Nephron progenitor cell (in vitro differentiated cells): Measurements from ENCODE around the gene WDR74.
A peak's percentile ranks its signal among the peaks of the same experiment; 100 is the strongest.
"Not testable (repeated sequence)": the region's sequence is repeated elsewhere in the genome, so short reads cannot be mapped to it uniquely, and the experiment has no call there.

Experiments used
- DNase-seq: peaks from one replicate; pipeline ENCODE4 v3.0.0; 2021
- H3K27ac Mint-ChIP-seq: 2 replicates; pipeline ENCODE4 v1.8.0; 2021; ENCODE audit warnings: mild to moderate bottlenecking, moderate library complexity, mixed read lengths
- H3K27me3 Mint-ChIP-seq: 2 replicates; pipeline ENCODE4 v1.8.0; 2021; ENCODE audit warnings: mild to moderate bottlenecking, low read depth, mixed read lengths; ENCODE audit not compliant: poor library complexity
- H3K36me3 Mint-ChIP-seq: 2 replicates; pipeline ENCODE4 v1.8.0; 2021; ENCODE audit warnings: low read depth, mixed read lengths
- H3K4me1 Mint-ChIP-seq: 2 replicates; pipeline ENCODE4 v1.8.0; 2021; ENCODE audit warnings: mixed read lengths
- H3K4me3 Mint-ChIP-seq: 2 replicates; pipeline ENCODE4 v1.8.0; 2021; ENCODE audit warnings: mild to moderate bottlenecking, moderate library complexity, mixed read lengths
- H3K9me3 Mint-ChIP-seq: 2 replicates; pipeline ENCODE4 v1.8.0; 2021; ENCODE audit warnings: mild to moderate bottlenecking, moderate library complexity, mixed read lengths
- TF ChIP-seq, protein P1 (sequence below): fragments of 200-600 bp; sonication (generic); IDR thresholded peaks from 2 replicates; pipeline ENCODE4 v1.5.0; 2021; ENCODE audit warnings: antibody characterized with exemption

WDR74 gene

DNA sequence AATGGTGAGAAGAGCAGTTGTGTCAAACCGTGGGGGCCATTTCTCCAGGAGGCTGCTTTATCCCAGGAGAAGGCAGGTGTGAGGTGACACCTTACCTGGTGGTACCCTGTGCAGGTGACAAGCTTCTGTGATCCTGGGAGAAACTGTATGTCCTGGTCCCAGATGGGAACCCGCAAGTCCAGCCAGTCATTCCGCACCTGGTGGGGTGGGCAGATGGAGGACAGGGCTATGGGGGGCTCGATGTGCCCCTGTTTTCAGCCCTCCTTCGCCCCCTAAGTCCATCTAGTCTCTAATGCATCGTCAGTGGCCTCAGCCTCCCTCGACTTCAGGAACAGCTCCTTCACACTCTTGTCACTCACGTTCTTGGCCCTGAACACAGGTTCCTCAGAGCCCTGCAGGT lies 4.1 kb downstream of the WDR74 start:
- Mint-ChIP-seq H3K36me3 (peaks cover 30% of the 10 kb centered on the region), H3K9me3 (no peaks in the 10 kb centered on the region), H3K27me3 (peaks cover 5% of the 10 kb centered on the region), H3K27ac (peak overlapping the region; percentile 61), H3K4me3 (no peak overlapping the region), H3K4me1 (peaks cover 47% of the 10 kb centered on the region)
- TF ChIP-seq, protein P1, sequence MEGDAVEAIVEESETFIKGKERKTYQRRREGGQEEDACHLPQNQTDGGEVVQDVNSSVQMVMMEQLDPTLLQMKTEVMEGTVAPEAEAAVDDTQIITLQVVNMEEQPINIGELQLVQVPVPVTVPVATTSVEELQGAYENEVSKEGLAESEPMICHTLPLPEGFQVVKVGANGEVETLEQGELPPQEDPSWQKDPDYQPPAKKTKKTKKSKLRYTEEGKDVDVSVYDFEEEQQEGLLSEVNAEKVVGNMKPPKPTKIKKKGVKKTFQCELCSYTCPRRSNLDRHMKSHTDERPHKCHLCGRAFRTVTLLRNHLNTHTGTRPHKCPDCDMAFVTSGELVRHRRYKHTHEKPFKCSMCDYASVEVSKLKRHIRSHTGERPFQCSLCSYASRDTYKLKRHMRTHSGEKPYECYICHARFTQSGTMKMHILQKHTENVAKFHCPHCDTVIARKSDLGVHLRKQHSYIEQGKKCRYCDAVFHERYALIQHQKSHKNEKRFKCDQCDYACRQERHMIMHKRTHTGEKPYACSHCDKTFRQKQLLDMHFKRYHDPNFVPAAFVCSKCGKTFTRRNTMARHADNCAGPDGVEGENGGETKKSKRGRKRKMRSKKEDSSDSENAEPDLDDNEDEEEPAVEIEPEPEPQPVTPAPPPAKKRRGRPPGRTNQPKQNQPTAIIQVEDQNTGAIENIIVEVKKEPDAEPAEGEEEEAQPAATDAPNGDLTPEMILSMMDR: no peak
- DNase-seq: no peak

- Mint-ChIP-seq H3K27me3 (peaks cover 5% of the 10 kb centered on the region), H3K4me1 (peaks cover 36% of the 10 kb centered on the region), H3K27ac (peak within 1 kb of the TSS; percentile 100), H3K4me3 (peak within 1 kb of the TSS; percentile 95), H3K9me3 (no peaks in the 10 kb centered on the region), H3K36me3 (peaks cover 32% of the 10 kb centered on the region)
- TF ChIP-seq, protein P1: no peak
- no peak for DNase-seq
Observed at GRCh38 chr11:62832336-62833234, 6.8 kb downstream of the WDR74 start, which contains the start of gene TEX54. Gene TEX54 (minus strand): TSS chr11:62832841.

DNA sequence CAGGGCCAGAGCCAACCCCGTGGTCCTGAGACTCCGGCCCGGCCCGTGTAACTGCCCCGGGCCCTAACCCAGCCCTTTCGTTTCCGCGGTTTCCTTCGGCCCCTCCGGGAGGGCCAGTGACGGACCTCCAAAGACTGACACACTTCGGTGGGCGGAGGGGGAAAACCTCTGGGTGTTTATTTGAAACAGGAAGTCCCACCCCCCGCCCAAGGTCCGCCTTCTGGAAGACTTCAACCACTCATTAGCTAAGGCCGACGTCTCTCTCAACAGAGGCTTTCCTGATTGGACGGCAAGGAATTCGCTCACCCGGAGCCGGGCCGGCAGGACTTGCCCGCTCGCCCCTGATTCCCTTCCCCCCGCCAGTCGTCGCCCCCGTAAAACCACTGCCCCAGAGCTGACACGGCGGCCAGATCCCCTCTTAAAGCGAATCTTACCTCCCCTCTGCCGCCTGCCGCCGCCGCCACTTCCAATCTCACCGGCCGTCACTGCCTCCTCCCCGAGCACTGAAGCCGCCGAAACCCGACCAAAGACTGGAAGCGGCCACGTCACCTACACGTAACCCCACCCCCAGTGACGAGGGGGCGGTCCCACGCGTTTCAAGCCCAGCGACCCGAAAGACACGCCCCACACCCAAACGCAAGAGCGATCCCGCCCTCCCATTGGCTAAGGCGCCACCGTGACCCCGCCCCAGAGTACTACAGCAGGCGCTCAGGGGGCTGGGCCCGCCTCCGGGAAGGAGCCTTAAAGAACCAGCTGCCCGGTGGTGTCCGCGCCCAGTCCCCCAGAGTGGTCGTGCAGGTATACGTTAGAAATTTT lies 7.7 kb downstream of the WDR74 start, which contains the start of gene STX5:
STX5 (minus strand) TSS at position 532 of the 816 bp plus-strand sequence. CDS start 808 bp downstream, outside the sequence.
- Mint-ChIP-seq H3K4me1 (peaks cover 32% of the 10 kb centered on the region), H3K27ac (peak within 1 kb of the TSS; percentile 100), H3K27me3 (peaks cover under 1% of the 10 kb centered on the region), H3K36me3 (peaks cover 36% of the 10 kb centered on the region), H3K9me3 (no peaks in the 10 kb centered on the region), H3K4me3 (peak within 1 kb of the TSS; percentile 95)
- TF ChIP-seq, protein P1: no peak
- peak; percentile 99 for DNase-seq

- DNase-seq: peak; percentile 73
- Mint-ChIP-seq H3K36me3 (peaks cover 32% of the 10 kb centered on the region), H3K4me1 (peaks cover 32% of the 10 kb centered on the region), H3K9me3 (no peaks in the 10 kb centered on the region), H3K27ac (peak overlapping the region; percentile 100), H3K27me3 (no peaks in the 10 kb centered on the region), H3K4me3 (peak overlapping the region; percentile 95)
- TF ChIP-seq, protein P1: no peak
Observed at GRCh38 chr11:62830904-62831519, 8.4 kb downstream of the WDR74 start.

DNA sequence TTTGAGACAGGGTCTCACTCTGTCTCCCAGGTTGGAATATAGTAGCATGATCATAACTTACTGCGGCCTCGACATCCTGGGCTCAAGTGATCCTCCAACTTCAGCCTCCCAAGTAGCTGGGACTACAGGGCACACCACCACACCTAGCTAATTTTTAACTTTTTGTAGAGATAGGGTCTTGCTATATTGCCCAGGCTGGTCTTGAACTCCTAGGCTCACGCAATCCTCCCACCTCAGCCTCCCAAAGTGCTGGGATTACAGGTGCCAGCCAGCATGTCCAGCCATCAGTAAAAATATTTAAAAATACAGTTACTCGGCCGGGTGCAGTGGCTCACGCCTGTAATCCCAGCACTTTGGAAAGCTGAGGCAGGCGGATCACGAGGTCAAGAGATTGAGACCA lies 11.3 kb downstream of the WDR74 start:
- H3K9me3 Mint-ChIP-seq, H3K4me3 Mint-ChIP-seq, H3K27ac Mint-ChIP-seq, H3K27me3 Mint-ChIP-seq, DNase-seq: not testable (repeated sequence)
- peaks cover 24% of the 10 kb centered on the region for H3K4me1 Mint-ChIP-seq
- H3K36me3 Mint-ChIP-seq: peaks cover 33% of the 10 kb centered on the region

GRCh38 chr11:62823677-62824076 lies 15.7 kb downstream of the WDR74 start:
- Mint-ChIP-seq H3K27ac (peak overlapping the region; percentile 32), H3K36me3 (peaks cover 65% of the 10 kb centered on the region), H3K4me1 (no peaks in the 10 kb centered on the region), H3K4me3 (no peak overlapping the region), H3K9me3 (no peaks in the 10 kb centered on the region), H3K27me3 (no peaks in the 10 kb centered on the region)
- DNase-seq: no peak
- TF ChIP-seq, protein P1: no peak
